Measurements from ENCODE around the gene EIF3L.

DNA sequence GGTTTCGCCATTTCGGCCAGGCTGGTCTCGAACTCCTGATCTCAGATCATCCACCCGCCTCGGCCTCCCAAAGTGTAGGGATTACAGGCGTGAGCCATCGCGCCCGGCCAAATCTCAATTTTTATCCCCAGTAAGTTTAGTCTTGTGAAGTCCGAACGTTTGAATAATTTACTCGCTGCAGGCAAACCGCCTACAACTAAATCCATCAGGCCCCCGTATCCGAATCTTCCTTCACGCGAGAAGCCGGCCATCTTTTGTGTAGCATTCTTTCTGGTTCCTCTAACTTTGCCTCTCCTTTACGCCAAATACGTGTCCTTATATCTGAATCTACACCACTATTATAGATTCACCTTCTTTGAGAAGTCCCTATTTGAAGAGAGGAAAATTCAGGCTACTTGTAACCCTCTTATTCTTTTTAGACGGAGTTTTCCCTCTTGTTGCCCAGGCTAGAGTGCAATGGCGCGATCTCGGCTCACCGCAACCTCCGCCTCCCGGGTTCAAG lies 581 bp upstream of the EIF3L start:
- TF ChIP-seq, protein P1, sequence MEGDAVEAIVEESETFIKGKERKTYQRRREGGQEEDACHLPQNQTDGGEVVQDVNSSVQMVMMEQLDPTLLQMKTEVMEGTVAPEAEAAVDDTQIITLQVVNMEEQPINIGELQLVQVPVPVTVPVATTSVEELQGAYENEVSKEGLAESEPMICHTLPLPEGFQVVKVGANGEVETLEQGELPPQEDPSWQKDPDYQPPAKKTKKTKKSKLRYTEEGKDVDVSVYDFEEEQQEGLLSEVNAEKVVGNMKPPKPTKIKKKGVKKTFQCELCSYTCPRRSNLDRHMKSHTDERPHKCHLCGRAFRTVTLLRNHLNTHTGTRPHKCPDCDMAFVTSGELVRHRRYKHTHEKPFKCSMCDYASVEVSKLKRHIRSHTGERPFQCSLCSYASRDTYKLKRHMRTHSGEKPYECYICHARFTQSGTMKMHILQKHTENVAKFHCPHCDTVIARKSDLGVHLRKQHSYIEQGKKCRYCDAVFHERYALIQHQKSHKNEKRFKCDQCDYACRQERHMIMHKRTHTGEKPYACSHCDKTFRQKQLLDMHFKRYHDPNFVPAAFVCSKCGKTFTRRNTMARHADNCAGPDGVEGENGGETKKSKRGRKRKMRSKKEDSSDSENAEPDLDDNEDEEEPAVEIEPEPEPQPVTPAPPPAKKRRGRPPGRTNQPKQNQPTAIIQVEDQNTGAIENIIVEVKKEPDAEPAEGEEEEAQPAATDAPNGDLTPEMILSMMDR (IDR thresholded peaks at IDR 0.05), result no peak
- TF ChIP-seq POLR2A (IDR thresholded peaks at IDR 0.05), result no peak
